Naive B cell (primary cell): Measurements from ENCODE around the gene FRMD4A. TPM values are rescaled to one million over a fixed set of nuclear protein-coding genes. Genes with fewer than 3 reads are reported as not detected.

Source experiments
- ATAC-seq, 2 donors: fragments of 150-1000 bp; cut with Tn5 transposase; 2 replicates each; pipeline ENCODE4 v1.10.0; 2021; ENCODE audit warnings: low read depth in 2 of 2, mild to moderate bottlenecking in 2 of 2, moderate library complexity in 2 of 2
- DNase-seq: peaks from one replicate; pipeline ENCODE4 v3.0.0; 2022
- H3K27ac Mint-ChIP-seq, 6 donors: one replicate each; pipeline ENCODE4 v1.8.0; 2020 to 2022; ENCODE audit warnings: mild to moderate bottlenecking in 6 of 6, mixed read lengths in 6 of 6, moderate library complexity in 5 of 6, inconsistent platforms in 2 of 6
- H3K27me3 Mint-ChIP-seq, 3 donors: one replicate each; pipeline ENCODE4 v1.8.0; 2021 to 2022; ENCODE audit warnings: mixed read lengths in 3 of 3, mild to moderate bottlenecking in 1 of 3
- H3K36me3 Mint-ChIP-seq, 2 donors: one replicate each; pipeline ENCODE4 v1.8.0; 2020 to 2022; ENCODE audit warnings: mixed read lengths in 2 of 2, inconsistent platforms in 1 of 2, mild to moderate bottlenecking in 1 of 2
- H3K4me1 Mint-ChIP-seq, 3 donors: one replicate each; pipeline ENCODE4 v1.8.0; 2020 to 2022; ENCODE audit warnings: mixed read lengths in 3 of 3, inconsistent platforms in 1 of 3, mild to moderate bottlenecking in 1 of 3, moderate library complexity in 1 of 3
- H3K4me3 Mint-ChIP-seq, 8 donors: one replicate each; pipeline ENCODE4 v1.8.0; 2020 to 2022; ENCODE audit warnings: mild to moderate bottlenecking in 8 of 8, mixed read lengths in 8 of 8, moderate library complexity in 8 of 8, inconsistent platforms in 2 of 8
- H3K9me3 Mint-ChIP-seq, 7 donors: one replicate each; pipeline ENCODE4 v1.8.0; 2020 to 2022; ENCODE audit warnings: mixed read lengths in 7 of 7, mild to moderate bottlenecking in 5 of 7, inconsistent platforms in 2 of 7, moderate library complexity in 1 of 7
- polyA plus RNA-seq, 6 donors: library from polyadenylated mRNA; unstranded; fragments of 300-500 nt; fragmentation: Illumina TruSeq; gene quantifications; one replicate each; pipeline ENCODE4 v1.2.3, GENCODE V29; 2021; ENCODE audit warnings: low read depth in 6 of 6

FRMD4A gene
- polyA plus RNA-seq, 6 donors from 2014 or later = 0.09 to 0.20 (median 0.10) TPM; not detected in 3

- Mint-ChIP-seq H3K27me3 (no peaks in the 10 kb centered on the region), H3K27ac (no peak overlapping the region), H3K4me3 (no peak overlapping the region), H3K4me1 (no peaks in the 10 kb centered on the region), H3K36me3 (peaks cover 18 to 38% of the 10 kb centered on the region in 2 donors), H3K9me3 (no peaks in the 10 kb centered on the region)
- no peak for ATAC-seq
- DNase-seq = no peak
These were observed 722.4 kb downstream of the FRMD4A start for GRCh38 chr10:13608246-13608853.

GRCh38 chr10:13604357-13605040, 726.2 kb downstream of the FRMD4A start:
- no peak overlapping the region for H3K27ac Mint-ChIP-seq
- H3K4me3 Mint-ChIP-seq = no peak overlapping the region
- H3K9me3 Mint-ChIP-seq = no peaks in the 10 kb centered on the region
- peaks cover 0 to 4% (median 0%) of the 10 kb centered on the region in 3 donors for H3K4me1 Mint-ChIP-seq
- H3K36me3 Mint-ChIP-seq = peaks cover 9 to 33% of the 10 kb centered on the region in 2 donors
- no peaks in the 10 kb centered on the region for H3K27me3 Mint-ChIP-seq
- DNase-seq = no peak
- no peak for ATAC-seq

GRCh38 chr10:13597909-13598308, 732.8 kb downstream of the FRMD4A start:
- peaks cover 15 to 21% of the 10 kb centered on the region in 2 donors for H3K36me3 Mint-ChIP-seq
- H3K9me3 Mint-ChIP-seq = no peaks in the 10 kb centered on the region
- H3K27ac Mint-ChIP-seq = no peak overlapping the region
- ATAC-seq (no peak), DNase-seq (no peak)
- H3K4me1 Mint-ChIP-seq = peaks cover 9 to 14% (median 12%) of the 10 kb centered on the region in 3 donors
- no peak overlapping the region for H3K4me3 Mint-ChIP-seq
- no peaks in the 10 kb centered on the region for H3K27me3 Mint-ChIP-seq

GRCh38 chr10:13594641-13595040, 736.1 kb downstream of the FRMD4A start:
- Mint-ChIP-seq H3K36me3 (peaks cover 10 to 14% of the 10 kb centered on the region in 2 donors), H3K4me3 (no peak overlapping the region), H3K9me3 (no peaks in the 10 kb centered on the region), H3K4me1 (peaks cover 12 to 15% (median 15%) of the 10 kb centered on the region in 3 donors), H3K27me3 (no peaks in the 10 kb centered on the region), H3K27ac (no peak overlapping the region)
- ATAC-seq = no peak
- no peak for DNase-seq
